NCI-H1048 (cell line): ENCODE results near the gene SLC5A5.

ENCODE experiments used
- DNase-seq: peaks from one replicate; lab custom pipeline; 2025; lab: John Stamatoyannopoulos, UW

SLC5A5 gene

GRCh38 chr19:17847538-17848366 is 24.0 kb upstream of the SLC5A5 start, which contains the start of gene JAK3:
JAK3 (minus strand) TSS chr19:17847982; CDS start chr19:17844417, 3,565 bp downstream.
- no peak for DNase-seq

GRCh38 chr19:17848595-17849292 is 23.0 kb upstream of the SLC5A5 start:
- DNase-seq, result no peak

GRCh38 chr19:17854061-17854460 is 17.7 kb upstream of the SLC5A5 start:
- no peak for DNase-seq

GRCh38 chr19:17855280-17856152 is 16.2 kb upstream of the SLC5A5 start:
- no peak for DNase-seq

GRCh38 chr19:17859533-17860330 is 12.0 kb upstream of the SLC5A5 start, which contains the start of gene RPL18A:
RPL18A (plus strand) TSS chr19:17859910; CDS start chr19:17859957, 47 bp downstream.
- DNase-seq, result peak; percentile 98

- no peak for DNase-seq
Measured at GRCh38 chr19:17860331-17860992, 11.3 kb upstream of the SLC5A5 start.

- DNase-seq, result no peak
Measured at GRCh38 chr19:17860993-17861360, 10.8 kb upstream of the SLC5A5 start.

GRCh38 chr19:17861542-17862402 is 10.0 kb upstream of the SLC5A5 start:
- no peak for DNase-seq

- no peak for DNase-seq
Measured at GRCh38 chr19:17862711-17863519, 8.8 kb upstream of the SLC5A5 start.

- DNase-seq, result no peak
Measured at GRCh38 chr19:17863520-17864182, 8.1 kb upstream of the SLC5A5 start.

- no peak for DNase-seq
Measured at GRCh38 chr19:17865364-17866311, 6.1 kb upstream of the SLC5A5 start.

- DNase-seq, result no peak
Measured at GRCh38 chr19:17866312-17866963, 5.3 kb upstream of the SLC5A5 start.

GRCh38 chr19:17866964-17867486 is 4.7 kb upstream of the SLC5A5 start:
- DNase-seq, result no peak

GRCh38 chr19:17868669-17869068 is 3.1 kb upstream of the SLC5A5 start:
- no peak for DNase-seq

GRCh38 chr19:17869114-17869608 is 2.6 kb upstream of the SLC5A5 start:
- DNase-seq, result no peak
